RPMI7951 (cell line): ENCODE data around the gene WT1. TPM values are rescaled to one million over a fixed set of nuclear protein-coding genes. Genes with fewer than 3 reads are reported as not detected.

ENCODE experiments used
- DNase-seq: peaks from one replicate; pipeline ENCODE4 v3.0.0-alpha.2; 2012; ENCODE audit warnings: low read depth
- total RNA-seq: library from RNA; depleted of rRNA; stranded (reverse); fragments of >200 nt; shearing (Covaris generic); gene quantifications from 2 replicates; pipeline ENCODE4 v1.2.3, GENCODE V29; 2014

Gene WT1
- total RNA-seq, 1 experiment from 2014 or later = 11.5 TPM

- no peak for DNase-seq
These were observed 9.6 kb downstream of the WT1 start for GRCh38 chr11:32425761-32426160.

GRCh38 chr11:32422545-32422944, 12.8 kb downstream of the WT1 start:
- DNase-seq = no peak

- DNase-seq = peak; percentile 63
These were observed 13.3 kb downstream of the WT1 start for GRCh38 chr11:32421992-32422391.

GRCh38 chr11:32420937-32421901, 14.1 kb downstream of the WT1 start:
- peak; percentile 96 for DNase-seq

GRCh38 chr11:32420139-32420538, 15.2 kb downstream of the WT1 start:
- no peak for DNase-seq

- no peak for DNase-seq
These were observed 16.5 kb downstream of the WT1 start for GRCh38 chr11:32418836-32419235.

- DNase-seq = no peak
These were observed 17.5 kb downstream of the WT1 start for GRCh38 chr11:32417806-32418205.

GRCh38 chr11:32416301-32416700, 19.0 kb downstream of the WT1 start:
- no peak for DNase-seq

GRCh38 chr11:32414925-32415324, 20.4 kb downstream of the WT1 start:
- DNase-seq = no peak

GRCh38 chr11:32411942-32412615, 23.3 kb downstream of the WT1 start:
- DNase-seq = no peak

- DNase-seq = no peak
These were observed 29.7 kb downstream of the WT1 start for GRCh38 chr11:32405592-32405991.

- DNase-seq = no peak
These were observed 32.5 kb downstream of the WT1 start for GRCh38 chr11:32402836-32403235.

- no peak for DNase-seq
These were observed 34.5 kb downstream of the WT1 start for GRCh38 chr11:32400670-32401369.

- DNase-seq = peak; percentile 60
These were observed 35.1 kb downstream of the WT1 start for GRCh38 chr11:32400196-32400595.

GRCh38 chr11:32396991-32397390, 38.3 kb downstream of the WT1 start:
- DNase-seq = peak; percentile 79

GRCh38 chr11:32396331-32396730, 39.0 kb downstream of the WT1 start:
- DNase-seq = no peak

- no peak for DNase-seq
These were observed 40.2 kb downstream of the WT1 start for GRCh38 chr11:32395127-32395526.

- no peak for DNase-seq
These were observed 42.5 kb downstream of the WT1 start for GRCh38 chr11:32392840-32393239.

- peak; percentile 93 for DNase-seq
These were observed 43.3 kb downstream of the WT1 start for GRCh38 chr11:32391956-32392553.

- DNase-seq = no peak
These were observed 43.9 kb downstream of the WT1 start for GRCh38 chr11:32391479-32391878.

- DNase-seq = no peak
These were observed 44.6 kb downstream of the WT1 start for GRCh38 chr11:32390712-32391111.
